GM18499 (cell line): Measurements from ENCODE around the gene ATXN1.

ENCODE experiments used
- ATAC-seq: cut with Tn5 transposase; IDR thresholded peaks from one replicate; pipeline ENCODE4 v1.9.1; 2021; ENCODE audit warnings: moderate number of reproducible peaks; ENCODE audit not compliant: insufficient read depth, unreplicated experiment

ATXN1 gene

GRCh38 chr6:16434885-16435284 lies 326.4 kb downstream of the ATXN1 start:
- ATAC-seq = no peak

GRCh38 chr6:16433338-16433890 lies 327.8 kb downstream of the ATXN1 start:
- ATAC-seq = no peak

GRCh38 chr6:16432075-16433032 lies 328.9 kb downstream of the ATXN1 start:
- ATAC-seq = peak; percentile 54

- ATAC-seq = no peak
These were observed 330.2 kb downstream of the ATXN1 start for GRCh38 chr6:16431106-16431505.

- ATAC-seq = no peak
These were observed 330.7 kb downstream of the ATXN1 start for GRCh38 chr6:16430391-16431089.

- no peak for ATAC-seq
These were observed 331.6 kb downstream of the ATXN1 start for GRCh38 chr6:16429669-16430068.

- no peak for ATAC-seq
These were observed 334.1 kb downstream of the ATXN1 start for GRCh38 chr6:16427124-16427523.

DNA sequence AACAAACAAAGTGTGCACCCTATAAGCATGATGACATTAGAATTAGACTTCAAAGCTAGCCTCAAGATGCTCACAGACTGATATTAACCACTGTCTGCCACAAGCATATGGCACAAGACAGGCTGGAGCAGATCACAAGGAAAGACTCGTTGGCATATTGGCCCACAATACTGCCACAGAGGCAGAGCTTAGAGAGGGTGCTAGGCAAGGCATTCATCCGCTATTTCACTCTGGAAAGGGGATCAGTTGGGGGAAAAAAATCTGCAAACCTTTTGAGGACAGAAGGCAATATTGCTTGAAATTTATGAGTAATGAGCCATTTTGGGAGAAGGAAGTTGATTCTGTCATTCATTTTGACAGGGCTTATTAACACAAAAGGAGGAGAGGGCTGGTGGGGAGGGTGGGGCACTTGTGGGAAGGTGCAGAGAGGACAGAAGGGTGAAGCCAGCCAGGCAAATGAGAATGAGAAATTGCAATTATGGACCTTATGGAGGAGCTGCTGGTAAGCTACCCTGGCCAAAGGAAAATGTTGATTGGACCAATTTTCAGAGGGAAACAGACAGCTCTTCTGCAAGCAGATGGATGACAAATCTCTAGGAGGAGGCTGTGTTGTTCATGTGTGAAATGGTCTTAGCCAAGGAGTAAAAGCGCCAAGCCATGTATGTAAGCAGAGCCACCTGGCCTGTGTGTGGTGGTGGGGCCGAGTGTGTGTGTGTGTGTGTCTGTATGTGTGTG lies 335.2 kb downstream of the ATXN1 start:
- no peak for ATAC-seq

- ATAC-seq = peak; percentile 7
These were observed 339.7 kb downstream of the ATXN1 start for GRCh38 chr6:16421462-16421960.

- ATAC-seq = peak; percentile 46
These were observed 340.4 kb downstream of the ATXN1 start for GRCh38 chr6:16420715-16421461.

DNA sequence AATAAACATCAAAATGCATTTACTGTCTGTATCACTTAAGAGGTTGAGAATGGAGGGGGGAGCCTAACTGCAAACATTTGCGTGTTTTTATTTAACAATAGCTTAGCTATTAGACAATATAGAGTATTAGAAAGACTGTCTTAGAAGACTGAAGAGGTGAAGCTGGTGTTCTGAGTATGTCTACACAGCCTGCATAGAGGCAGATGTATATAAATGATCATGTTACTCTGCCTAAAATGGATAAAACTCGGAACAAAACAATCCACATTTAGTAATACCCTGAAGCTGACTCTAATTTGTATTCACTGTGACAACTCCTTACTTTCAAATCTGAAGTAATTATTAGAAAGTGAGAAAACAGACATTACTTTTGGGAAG lies 340.9 kb downstream of the ATXN1 start:
- no peak for ATAC-seq

DNA sequence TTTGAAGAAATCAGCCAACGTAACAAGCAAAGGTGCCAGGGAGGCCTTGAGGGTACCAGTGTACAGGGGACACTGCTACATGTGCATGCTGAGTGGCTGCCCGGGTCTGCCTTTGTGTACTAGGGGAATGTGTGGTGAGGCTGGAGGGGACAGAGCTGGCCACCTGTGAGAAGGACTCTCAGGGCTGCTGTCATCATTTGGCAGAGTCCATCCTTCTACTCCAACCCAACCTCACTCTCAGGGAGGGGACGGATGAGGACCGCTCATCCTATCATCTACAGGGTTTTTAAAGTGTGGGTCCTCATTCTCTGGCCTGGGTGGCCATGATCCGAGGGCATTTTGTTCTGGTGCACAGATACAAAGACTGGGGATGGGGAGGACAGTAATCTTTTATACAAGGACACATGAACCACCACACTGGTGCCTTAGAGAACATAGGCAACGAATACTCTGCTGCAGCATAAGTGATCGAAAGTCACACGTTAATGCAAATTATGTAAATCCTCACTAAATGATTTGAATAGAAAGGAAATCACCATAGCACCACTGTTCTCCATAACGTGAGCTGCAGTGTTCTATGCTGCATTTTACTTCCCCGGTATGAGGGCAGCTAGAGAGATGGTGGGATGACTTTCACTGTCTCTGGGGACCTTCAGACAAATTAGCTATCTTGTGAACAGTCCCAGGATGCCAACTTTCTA lies 341.5 kb downstream of the ATXN1 start:
- peak; percentile 55 for ATAC-seq

GRCh38 chr6:16418151-16418550 lies 343.1 kb downstream of the ATXN1 start:
- no peak for ATAC-seq

DNA sequence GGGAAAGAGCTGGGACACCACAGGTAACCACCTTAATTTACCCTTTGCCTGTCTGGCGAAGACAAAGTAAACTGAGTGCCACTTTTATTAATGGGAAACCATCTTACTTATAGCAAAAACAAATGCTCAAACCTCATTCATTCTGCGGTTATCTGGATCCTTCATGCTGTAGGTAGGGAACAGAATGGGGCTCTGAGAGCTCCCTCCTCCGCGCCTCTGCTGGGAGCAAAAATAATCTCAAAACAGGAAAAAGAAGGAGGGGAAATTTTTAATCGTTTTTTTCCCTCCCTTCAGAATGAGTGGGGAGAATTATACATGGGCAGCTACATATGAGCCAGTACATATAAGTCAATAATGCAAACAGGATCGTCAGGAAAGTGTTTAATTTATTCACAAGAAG lies 345.6 kb downstream of the ATXN1 start:
- no peak for ATAC-seq

GRCh38 chr6:16414205-16414604 lies 347.1 kb downstream of the ATXN1 start:
- ATAC-seq = peak; percentile 38

- ATAC-seq = no peak
These were observed 347.9 kb downstream of the ATXN1 start for GRCh38 chr6:16413399-16413798.

DNA sequence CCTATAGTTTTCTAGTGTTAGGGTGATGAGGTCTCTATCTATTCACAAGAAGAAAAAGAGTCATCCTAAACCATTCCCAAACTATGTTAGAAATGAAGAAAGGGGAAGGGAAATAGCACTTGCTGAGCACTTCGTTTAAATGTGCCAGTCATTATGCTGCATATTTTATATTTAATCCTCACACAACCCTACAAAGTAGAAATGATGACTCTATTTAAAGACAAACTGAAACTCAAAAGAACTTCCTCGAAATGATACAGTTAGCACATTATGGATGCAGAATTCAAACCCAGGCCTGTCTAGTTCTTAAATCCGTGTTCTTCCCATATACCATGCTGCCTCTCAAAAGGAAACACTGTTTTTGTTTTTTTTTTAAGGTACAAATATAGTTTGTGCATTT lies 348.3 kb downstream of the ATXN1 start:
- no peak for ATAC-seq

DNA sequence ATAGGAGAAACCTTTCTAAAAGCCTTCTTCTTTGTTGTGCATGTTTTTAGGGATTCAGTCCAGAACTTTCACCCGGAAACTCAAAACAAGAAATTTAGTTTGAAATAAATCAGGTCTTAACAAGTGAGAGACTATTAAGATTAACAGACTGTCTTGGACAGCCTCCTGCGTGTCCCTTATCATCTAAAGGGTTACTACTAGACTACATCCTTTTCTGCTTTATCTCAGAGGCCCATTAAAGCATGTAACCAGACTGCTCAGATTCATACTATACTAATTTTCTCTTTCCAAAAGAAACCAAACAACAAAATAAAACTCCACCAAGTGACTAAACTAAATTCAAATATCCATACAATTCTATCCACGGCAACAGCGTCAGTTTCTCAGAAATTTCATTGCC lies 349.1 kb downstream of the ATXN1 start:
- ATAC-seq = no peak
